ENCODE results near the gene KLHL5.

DNA sequence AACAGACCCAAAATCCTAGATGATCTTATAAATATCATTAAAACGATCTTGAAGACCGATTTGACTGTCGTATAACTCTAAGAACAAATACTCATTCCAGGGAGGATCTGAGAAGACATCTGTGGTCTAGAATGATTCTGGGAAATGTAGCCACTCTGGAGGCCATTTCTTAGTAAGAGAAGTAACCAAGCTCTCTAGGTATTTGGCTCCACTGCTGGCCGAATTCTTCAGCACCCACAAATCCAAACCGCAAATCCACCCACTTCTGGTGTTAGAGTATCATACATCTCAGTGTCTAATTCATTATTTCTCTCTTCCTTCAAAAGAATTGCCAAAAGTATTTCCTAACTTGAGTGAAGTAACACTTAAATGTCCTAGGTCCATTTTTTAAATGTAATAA lies 23.9 kb downstream of the KLHL5 start:
- TF ChIP-seq, protein P1, sequence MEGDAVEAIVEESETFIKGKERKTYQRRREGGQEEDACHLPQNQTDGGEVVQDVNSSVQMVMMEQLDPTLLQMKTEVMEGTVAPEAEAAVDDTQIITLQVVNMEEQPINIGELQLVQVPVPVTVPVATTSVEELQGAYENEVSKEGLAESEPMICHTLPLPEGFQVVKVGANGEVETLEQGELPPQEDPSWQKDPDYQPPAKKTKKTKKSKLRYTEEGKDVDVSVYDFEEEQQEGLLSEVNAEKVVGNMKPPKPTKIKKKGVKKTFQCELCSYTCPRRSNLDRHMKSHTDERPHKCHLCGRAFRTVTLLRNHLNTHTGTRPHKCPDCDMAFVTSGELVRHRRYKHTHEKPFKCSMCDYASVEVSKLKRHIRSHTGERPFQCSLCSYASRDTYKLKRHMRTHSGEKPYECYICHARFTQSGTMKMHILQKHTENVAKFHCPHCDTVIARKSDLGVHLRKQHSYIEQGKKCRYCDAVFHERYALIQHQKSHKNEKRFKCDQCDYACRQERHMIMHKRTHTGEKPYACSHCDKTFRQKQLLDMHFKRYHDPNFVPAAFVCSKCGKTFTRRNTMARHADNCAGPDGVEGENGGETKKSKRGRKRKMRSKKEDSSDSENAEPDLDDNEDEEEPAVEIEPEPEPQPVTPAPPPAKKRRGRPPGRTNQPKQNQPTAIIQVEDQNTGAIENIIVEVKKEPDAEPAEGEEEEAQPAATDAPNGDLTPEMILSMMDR (IDR thresholded peaks at IDR 0.05) = no peak
- no peak for TF ChIP-seq POLR2A (IDR thresholded peaks at IDR 0.05)

All from body of pancreas (tissue), 4 donors.